Measurements from ENCODE around the gene IRF8.

- TF ChIP-seq, protein P1, sequence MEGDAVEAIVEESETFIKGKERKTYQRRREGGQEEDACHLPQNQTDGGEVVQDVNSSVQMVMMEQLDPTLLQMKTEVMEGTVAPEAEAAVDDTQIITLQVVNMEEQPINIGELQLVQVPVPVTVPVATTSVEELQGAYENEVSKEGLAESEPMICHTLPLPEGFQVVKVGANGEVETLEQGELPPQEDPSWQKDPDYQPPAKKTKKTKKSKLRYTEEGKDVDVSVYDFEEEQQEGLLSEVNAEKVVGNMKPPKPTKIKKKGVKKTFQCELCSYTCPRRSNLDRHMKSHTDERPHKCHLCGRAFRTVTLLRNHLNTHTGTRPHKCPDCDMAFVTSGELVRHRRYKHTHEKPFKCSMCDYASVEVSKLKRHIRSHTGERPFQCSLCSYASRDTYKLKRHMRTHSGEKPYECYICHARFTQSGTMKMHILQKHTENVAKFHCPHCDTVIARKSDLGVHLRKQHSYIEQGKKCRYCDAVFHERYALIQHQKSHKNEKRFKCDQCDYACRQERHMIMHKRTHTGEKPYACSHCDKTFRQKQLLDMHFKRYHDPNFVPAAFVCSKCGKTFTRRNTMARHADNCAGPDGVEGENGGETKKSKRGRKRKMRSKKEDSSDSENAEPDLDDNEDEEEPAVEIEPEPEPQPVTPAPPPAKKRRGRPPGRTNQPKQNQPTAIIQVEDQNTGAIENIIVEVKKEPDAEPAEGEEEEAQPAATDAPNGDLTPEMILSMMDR (IDR thresholded peaks at IDR 0.05) = no peak
- TF ChIP-seq POLR2A (IDR thresholded peaks at IDR 0.05) = no peak
Measured at GRCh38 chr16:85969591-85969990, 70.6 kb downstream of the IRF8 start.
